Vagina (tissue), 2 donors: ENCODE data around the gene TBX21. TPM values are rescaled to one million over a fixed set of nuclear protein-coding genes. Genes with fewer than 3 reads are reported as not detected.

Experiments
- DNase-seq, 2 donors: peaks; one replicate each; pipeline ENCODE4 v3.0.0-alpha.2; 2017; ENCODE audit errors: extremely low spot score in 2 of 2
- H3K27ac ChIP-seq: fragments of 200-600 bp; sonication (generic); one replicate; pipeline ENCODE4 v1.5.1; 2019
- H3K27me3 ChIP-seq: fragments of 200-600 bp; sonication (generic); one replicate; pipeline ENCODE4 v1.5.1; 2019
- H3K36me3 ChIP-seq, 2 donors: fragments of 200-600 bp; sonication (generic); one replicate each; pipeline ENCODE4 v1.5.1; 2017 to 2019
- H3K4me1 ChIP-seq: fragments of 200-600 bp; sonication (generic); one replicate; pipeline ENCODE4 v1.5.1; 2019
- H3K4me3 ChIP-seq, 2 donors: fragments of 200-600 bp; sonication (generic); 1 replicate in 1 of 2; 2 replicates in 1 of 2; pipeline ENCODE4 v1.5.1; 2016 to 2019
- H3K9me3 ChIP-seq: fragments of 200-600 bp; sonication (generic); one replicate; pipeline ENCODE4 v1.5.1; 2019
- POLR2A ChIP-seq, 2 donors: fragments of 450-650 bp; IDR thresholded peaks; one replicate each; pipeline ENCODE4 v1.6.1; 2017; ENCODE audit warnings: antibody characterized with exemption in 2 of 2, mild to moderate bottlenecking in 2 of 2, moderate library complexity in 2 of 2
- POLR2AphosphoS5 ChIP-seq, 2 donors: sonication (generic); formaldehyde crosslinking; IDR thresholded peaks; one replicate each; pipeline ENCODE4 v1.9.0; 2017; ENCODE audit warnings: antibody characterized with exemption in 2 of 2, mild to moderate bottlenecking in 2 of 2, low read depth in 1 of 2; ENCODE audit not compliant: insufficient read depth in 1 of 2
- intact Hi-C: fragments of 100-400 bp; cut with DNase I; formaldehyde crosslinking; loops from one replicate; pipeline ENCODE4 v1.15.1; 2023
- total RNA-seq: library from RNA; depleted of rRNA; stranded (reverse); fragments of >200 nt; gene quantifications from one replicate; pipeline ENCODE4 v1.2.3, GENCODE V29; 2016
- TF ChIP-seq, protein P1 (sequence below), 3 experiments: fragments of 450-650 bp in 2 of 3; fragments of 200-600 bp in 1 of 3; sonication (generic) in 1 of 3; IDR thresholded peaks; one replicate each; pipeline ENCODE4 v1.5.1; 2017 to 2019; ENCODE audit warnings: antibody characterized with exemption in 3 of 3, mild to moderate bottlenecking in 2 of 3, moderate library complexity in 2 of 3

Gene TBX21
- total RNA-seq, 1 donor from 2014 or later: 2.9 TPM

DNA sequence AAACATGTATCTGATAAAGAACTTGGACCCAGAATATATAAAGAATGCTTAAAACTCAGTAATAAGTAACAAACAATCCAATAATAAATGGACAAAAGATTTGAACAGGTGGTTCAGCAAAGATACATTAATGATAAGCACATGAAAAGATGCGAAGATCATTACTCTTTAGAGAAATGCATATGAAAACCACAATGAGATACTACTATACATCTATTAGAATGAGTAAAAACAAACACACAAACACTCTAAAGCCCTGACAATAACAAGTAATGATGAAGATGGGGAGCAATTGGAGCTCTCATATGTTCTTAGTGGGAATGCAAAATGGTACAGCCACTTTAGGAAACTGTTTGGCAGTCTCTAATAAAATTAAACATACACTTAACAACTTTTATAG is 59.4 kb downstream of the TBX21 start:
- H3K9me3 ChIP-seq: no peaks in the 10 kb centered on the region
- H3K4me3 ChIP-seq: no peak overlapping the region
- TF ChIP-seq POLR2A (IDR thresholded peaks at IDR 0.05) (no peak), POLR2AphosphoS5 (IDR thresholded peaks at IDR 0.05; ENCODE audit: insufficient read depth in 1 of 2, low read depth in 1 of 2) (no peak)
- TF ChIP-seq, protein P1, sequence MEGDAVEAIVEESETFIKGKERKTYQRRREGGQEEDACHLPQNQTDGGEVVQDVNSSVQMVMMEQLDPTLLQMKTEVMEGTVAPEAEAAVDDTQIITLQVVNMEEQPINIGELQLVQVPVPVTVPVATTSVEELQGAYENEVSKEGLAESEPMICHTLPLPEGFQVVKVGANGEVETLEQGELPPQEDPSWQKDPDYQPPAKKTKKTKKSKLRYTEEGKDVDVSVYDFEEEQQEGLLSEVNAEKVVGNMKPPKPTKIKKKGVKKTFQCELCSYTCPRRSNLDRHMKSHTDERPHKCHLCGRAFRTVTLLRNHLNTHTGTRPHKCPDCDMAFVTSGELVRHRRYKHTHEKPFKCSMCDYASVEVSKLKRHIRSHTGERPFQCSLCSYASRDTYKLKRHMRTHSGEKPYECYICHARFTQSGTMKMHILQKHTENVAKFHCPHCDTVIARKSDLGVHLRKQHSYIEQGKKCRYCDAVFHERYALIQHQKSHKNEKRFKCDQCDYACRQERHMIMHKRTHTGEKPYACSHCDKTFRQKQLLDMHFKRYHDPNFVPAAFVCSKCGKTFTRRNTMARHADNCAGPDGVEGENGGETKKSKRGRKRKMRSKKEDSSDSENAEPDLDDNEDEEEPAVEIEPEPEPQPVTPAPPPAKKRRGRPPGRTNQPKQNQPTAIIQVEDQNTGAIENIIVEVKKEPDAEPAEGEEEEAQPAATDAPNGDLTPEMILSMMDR (IDR thresholded peaks at IDR 0.05): no peak
- no peaks in the 10 kb centered on the region for H3K27me3 ChIP-seq
- peaks cover 10% of the 10 kb centered on the region for H3K4me1 ChIP-seq
- intact Hi-C loops: no loop called here
- no peaks in the 10 kb centered on the region for H3K36me3 ChIP-seq
- no peak overlapping the region for H3K27ac ChIP-seq
- no peak for DNase-seq

DNA sequence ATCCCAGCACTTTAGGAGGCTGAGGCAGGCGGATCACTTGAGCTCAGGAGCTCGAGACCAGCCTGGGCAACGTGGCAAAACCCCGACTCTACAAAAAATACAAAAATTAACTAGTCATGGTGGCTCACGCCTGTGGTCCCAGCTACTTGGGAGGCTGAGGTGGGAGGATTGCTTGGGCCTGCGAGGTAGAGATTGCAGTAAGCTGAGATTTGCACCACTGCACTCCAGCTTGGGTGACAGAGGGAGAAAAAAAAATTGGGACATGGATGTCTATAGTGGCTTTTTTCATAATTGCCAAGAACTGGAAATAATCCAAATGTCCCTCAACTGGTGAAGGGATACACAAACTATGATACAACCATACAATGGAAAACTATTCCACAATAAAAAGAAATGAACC is 59.9 kb downstream of the TBX21 start:
- intact Hi-C loops: no loop called here
- Histone ChIP-seq H3K36me3 (no peaks in the 10 kb centered on the region), H3K4me3 (no peak overlapping the region), H3K27ac (no peak overlapping the region), H3K9me3 (no peaks in the 10 kb centered on the region), H3K27me3 (no peaks in the 10 kb centered on the region), H3K4me1 (peaks cover 10% of the 10 kb centered on the region)
- no peak for DNase-seq
- TF ChIP-seq POLR2A (IDR thresholded peaks at IDR 0.05): no peak
- TF ChIP-seq, protein P1 (IDR thresholded peaks at IDR 0.05): no peak
- no peak for TF ChIP-seq POLR2AphosphoS5 (IDR thresholded peaks at IDR 0.05; ENCODE audit: insufficient read depth in 1 of 2, low read depth in 1 of 2)

Other genes with a start within 250 kb of the TBX21 start
- 121 TPM for gene NPEPPS, start 202.1 kb upstream of the TBX21 start, total RNA-seq
- gene KPNB1, start 83.3 kb upstream of the TBX21 start, total RNA-seq: 157 TPM
- gene TBKBP1, start 39.1 kb upstream of the TBX21 start, total RNA-seq: 13.8 TPM
- gene OSBPL7, start 88.6 kb downstream of the TBX21 start, total RNA-seq: 5.6 TPM
- 21.4 TPM for gene MRPL10, start 98.3 kb downstream of the TBX21 start, total RNA-seq
- not detected for gene LRRC46, start 98.4 kb downstream of the TBX21 start, total RNA-seq
- 33.1 TPM for gene SCRN2, start 108.0 kb downstream of the TBX21 start, total RNA-seq
- 3.9 TPM for gene SP6, start 117.9 kb downstream of the TBX21 start, total RNA-seq
- gene SP2, start 163.0 kb downstream of the TBX21 start, total RNA-seq: 11.3 TPM
- 42.7 TPM for gene PNPO, start 208.3 kb downstream of the TBX21 start, total RNA-seq
- gene PRR15L, start 224.6 kb downstream of the TBX21 start, total RNA-seq: 2.2 TPM
- gene CDK5RAP3, start 237.9 kb downstream of the TBX21 start, total RNA-seq: 144 TPM